ENCODE data around the gene CHPF.

DNA sequence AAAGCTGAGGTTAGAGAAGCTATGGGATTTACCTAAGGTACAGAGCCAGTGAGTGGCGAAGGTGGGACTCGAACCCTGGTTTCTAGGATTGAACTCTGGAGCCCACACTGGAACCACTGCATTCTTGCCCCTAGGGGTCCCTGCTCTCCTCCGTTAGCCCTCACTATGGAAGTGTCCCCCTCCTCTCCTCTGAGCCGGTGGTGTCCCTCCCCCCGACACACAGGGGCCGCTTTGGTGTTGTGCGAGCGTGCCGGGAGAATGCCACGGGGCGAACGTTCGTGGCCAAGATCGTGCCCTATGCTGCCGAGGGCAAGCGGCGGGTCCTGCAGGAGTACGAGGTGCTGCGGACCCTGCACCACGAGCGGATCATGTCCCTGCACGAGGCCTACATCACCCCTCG, 53.4 kb downstream of the CHPF start:
- TF ChIP-seq, protein P1, sequence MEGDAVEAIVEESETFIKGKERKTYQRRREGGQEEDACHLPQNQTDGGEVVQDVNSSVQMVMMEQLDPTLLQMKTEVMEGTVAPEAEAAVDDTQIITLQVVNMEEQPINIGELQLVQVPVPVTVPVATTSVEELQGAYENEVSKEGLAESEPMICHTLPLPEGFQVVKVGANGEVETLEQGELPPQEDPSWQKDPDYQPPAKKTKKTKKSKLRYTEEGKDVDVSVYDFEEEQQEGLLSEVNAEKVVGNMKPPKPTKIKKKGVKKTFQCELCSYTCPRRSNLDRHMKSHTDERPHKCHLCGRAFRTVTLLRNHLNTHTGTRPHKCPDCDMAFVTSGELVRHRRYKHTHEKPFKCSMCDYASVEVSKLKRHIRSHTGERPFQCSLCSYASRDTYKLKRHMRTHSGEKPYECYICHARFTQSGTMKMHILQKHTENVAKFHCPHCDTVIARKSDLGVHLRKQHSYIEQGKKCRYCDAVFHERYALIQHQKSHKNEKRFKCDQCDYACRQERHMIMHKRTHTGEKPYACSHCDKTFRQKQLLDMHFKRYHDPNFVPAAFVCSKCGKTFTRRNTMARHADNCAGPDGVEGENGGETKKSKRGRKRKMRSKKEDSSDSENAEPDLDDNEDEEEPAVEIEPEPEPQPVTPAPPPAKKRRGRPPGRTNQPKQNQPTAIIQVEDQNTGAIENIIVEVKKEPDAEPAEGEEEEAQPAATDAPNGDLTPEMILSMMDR (conservative IDR thresholded peaks at IDR 0.05; ENCODE audit: low read length) = no peak
- no peak for TF ChIP-seq EZH2phosphoT487 (IDR thresholded peaks at IDR 0.05; ENCODE audit: borderline replicate concordance, low read depth, low read length)

Data from OCI-LY7 (cell line).